Measurements from ENCODE around the gene KBTBD6.
"Not testable (repeated sequence)": the region's sequence is repeated elsewhere in the genome, so short reads cannot be mapped to it uniquely, and the experiment has no call there.

KBTBD6 gene

DNA sequence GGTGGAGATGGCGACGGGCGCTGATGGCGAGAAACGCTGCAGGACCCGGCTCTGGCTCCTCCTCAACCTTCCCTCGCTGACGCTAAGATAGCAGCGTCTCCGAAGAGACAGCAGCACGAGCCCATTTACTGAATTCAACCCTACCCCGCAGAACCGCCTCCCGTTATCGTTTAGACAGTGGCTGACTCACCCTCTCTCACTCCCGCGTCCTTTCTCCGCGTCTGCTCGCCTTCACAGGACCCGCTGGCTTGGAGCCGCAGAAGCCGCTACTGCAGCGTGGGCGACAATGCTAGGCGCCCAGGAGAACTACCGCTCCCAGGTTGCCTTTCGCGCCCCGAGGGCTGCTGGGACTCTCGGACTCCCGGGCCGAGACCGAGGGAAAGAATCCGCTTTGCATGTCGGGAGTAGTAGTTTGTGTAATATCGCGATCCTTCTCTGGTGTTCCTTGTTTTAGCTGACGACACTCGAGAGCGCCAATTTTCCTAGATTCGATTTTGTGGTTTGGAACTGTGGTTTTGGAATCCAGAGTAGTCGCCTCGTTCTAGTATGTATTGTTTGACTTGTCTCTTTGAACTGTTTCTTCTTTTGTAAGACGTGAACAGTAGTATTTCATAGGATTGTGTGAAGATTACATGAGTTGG, at the start of gene KBTBD6:
Gene KBTBD6 (minus strand): TSS at position 291 of the 641 bp plus-strand sequence. CDS start 291 bp downstream, outside the sequence.
- DNase-seq (ENCODE audit: low spot score): peak; percentile 94

DNA sequence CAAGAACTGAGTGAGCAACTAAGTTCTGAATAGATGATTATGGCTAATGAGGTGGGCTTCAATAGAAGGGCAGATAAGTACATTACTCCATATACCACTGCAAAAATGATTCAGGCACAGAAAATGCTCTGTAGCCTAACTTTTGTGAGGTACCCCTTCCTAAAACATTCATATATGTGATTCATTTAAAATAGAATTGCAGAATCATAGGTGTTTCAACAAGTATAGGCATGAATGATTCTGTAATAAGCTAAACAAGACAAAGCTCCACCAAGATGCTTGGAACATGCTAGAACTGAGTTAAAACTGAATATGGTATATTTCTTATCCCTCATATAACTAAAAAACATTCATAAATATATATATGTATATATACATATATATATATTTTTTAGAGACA, 49.6 kb upstream of the KBTBD6 start:
- DNase-seq (ENCODE audit: low spot score): no peak

DNA sequence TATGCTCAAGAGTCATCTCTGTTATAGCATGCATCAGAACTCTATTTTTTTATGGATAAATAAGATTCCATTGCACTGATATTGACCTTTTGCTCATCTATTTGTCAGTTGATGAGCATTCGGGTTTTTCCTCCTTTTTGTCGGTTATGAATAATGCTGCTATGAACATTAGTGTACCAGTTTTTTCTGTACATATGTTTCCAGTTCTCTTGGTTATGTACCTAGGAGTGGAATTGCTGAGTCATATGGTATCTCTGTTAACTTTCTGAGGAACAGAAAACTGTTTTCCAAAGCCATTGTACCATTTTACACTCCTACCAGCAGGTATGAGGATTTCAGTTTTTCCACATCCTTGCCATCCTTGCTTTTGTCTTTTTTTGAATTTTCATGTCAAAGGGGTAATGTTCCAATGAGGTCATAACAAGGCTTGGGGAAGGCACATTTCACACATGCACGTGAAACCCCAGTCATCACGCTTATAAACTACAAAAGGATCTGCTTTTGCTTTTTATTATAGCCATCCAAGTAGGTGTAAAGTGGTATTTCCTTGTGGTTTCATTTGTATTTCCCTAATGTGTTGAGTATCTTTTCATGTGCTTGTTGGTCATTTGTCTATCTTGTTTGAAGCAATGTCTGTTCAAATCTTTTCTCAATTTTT, 47.1 kb upstream of the KBTBD6 start:
- no peak for DNase-seq (ENCODE audit: low spot score)

DNA sequence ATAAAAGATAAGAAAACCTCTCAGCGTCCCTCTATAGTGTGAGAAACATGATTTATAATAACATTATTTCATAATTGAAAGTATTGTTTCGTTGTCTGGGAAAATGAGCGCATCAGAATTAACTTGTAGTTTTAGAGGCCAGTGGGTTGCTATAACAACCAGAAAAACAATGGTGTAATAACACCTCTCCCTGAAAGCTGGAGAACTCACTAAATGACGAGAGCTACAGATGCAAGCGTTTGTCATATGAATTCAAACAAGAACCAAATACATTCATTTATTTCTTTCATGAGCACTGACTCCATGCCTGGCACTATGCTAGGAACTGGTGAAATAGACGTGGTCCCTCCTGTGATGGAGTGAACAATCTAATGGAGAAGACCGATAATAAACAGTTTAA, 45.4 kb upstream of the KBTBD6 start:
- DNase-seq (ENCODE audit: low spot score): no peak

- DNase-seq (ENCODE audit: low spot score): no peak
These were observed 45.0 kb upstream of the KBTBD6 start for GRCh38 chr13:41177616-41178015.

DNA sequence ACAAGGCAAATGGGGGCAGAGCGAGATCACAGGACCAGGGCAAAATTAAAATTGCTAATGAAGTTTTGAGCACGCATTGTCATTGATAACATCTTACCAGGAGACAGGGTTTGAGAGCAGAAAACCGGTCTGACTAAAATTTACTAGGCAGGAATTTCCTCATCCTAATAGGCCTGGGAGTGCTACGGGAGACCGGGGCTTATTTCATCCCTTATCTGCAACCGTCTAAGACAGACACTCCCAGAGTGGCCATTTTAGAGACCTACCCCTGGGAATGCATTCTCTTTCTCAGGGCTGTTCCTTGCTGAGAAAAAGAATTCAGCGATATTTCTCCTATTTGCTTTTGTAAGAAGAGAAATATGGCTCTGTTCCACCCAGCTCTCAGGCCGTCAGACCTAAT, 43.0 kb upstream of the KBTBD6 start:
- DNase-seq (ENCODE audit: low spot score): not testable (repeated sequence)

DNA sequence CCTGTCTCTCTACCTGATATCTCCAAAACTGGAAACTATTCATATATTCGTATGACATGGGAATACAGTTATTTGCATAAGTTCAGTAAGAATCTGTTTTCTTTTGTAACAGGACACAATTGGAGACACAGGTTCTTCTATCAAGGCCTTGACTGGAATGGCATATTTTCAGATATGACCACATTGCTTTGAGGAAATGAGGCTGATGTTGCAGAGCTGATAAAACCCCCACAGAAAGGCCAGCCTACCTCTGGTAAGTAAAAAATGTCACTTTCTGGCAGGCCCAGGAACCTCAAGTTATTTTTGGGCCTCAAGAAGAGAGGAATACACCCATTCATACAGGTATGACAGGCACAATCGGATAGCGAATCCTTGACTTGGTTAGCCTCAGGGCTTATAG, 29.5 kb upstream of the KBTBD6 start:
- DNase-seq (ENCODE audit: low spot score): no peak

DNA sequence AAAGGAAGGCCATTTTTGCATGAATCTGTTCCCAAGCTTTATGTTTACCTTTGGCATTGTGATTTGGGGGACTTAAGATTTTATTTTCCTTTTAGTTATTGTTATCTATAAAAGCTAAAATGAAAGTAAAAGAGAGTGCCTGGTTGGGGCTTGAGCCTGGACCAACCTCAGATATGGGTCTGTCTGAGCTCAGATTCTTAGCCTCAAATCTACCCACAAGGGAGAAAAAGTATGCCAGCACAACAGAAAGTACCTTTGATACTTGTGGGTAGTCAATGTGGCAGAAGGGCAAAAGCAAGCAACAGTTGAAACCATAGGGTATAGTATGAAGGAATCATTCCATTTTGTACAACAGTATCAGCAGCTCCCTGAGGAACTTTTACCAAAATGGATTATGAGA, 26.6 kb upstream of the KBTBD6 start:
- no peak for DNase-seq (ENCODE audit: low spot score)

GRCh38 chr13:41157048-41157717, 24.6 kb upstream of the KBTBD6 start:
- DNase-seq (ENCODE audit: low spot score): no peak

DNA sequence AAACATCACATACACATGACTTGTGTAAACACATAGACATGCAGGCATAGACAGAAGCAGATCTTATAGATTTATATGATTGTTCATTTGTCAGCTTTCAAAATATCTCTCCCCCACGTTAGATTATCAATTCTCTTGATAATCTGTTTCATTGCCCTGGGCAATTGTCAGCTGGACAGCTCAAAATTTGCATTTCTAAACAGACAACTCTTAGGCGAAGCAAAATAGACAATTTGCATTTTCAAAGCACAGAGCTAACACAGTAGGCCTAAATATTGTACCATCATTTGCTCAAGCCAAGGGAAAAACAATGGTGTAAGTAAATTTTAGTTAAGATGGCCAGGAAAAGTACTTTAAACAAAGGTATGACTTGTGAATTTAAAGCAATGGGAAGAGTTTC, 24.0 kb upstream of the KBTBD6 start:
- no peak for DNase-seq (ENCODE audit: low spot score)

GRCh38 chr13:41154042-41154441, 21.4 kb upstream of the KBTBD6 start:
- no peak for DNase-seq (ENCODE audit: low spot score)

- no peak for DNase-seq (ENCODE audit: low spot score)
These were observed 19.4 kb upstream of the KBTBD6 start for GRCh38 chr13:41152005-41152404.

GRCh38 chr13:41150058-41150457, 17.5 kb upstream of the KBTBD6 start:
- DNase-seq (ENCODE audit: low spot score): no peak

DNA sequence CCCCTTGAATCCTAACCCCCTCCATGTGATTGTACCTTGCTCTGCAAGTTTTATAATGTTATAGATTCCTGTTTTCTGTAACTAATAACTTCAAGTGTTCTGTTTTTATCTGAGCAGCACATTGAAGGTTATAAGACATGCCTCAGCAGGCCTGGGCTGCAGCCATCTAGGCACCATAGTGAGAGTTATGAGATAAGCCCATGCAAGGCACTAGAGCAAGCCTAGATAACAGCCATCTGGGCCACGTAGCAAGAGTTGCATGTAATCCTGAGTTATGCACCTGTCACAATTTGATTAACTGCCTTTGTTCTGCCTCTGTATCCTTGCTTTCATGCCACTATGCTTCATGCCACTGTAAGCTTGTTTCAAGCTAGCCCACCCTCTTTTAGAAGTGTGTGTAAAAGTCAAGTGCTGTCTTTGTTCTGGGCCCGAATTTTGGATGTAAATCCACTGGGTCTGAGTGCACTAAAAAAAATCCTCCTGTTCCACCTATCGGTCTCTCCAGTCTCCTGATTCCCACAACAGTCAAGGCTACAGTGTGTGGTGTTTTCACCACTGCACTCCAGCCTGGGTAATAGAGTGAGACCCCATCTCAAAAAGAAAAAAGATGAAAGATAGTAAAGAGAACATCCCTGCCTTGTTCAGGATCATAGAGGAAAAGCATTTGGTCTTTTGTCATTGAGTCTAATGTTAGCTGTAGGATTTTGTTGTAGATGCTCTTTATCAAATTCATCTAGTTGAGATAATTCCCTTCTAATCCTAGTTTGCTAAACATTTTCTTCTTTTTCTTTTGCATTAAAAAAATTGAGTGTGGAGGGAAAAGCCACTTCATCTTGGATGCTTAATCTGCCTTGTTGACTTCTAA, 16.0 kb upstream of the KBTBD6 start:
- DNase-seq (ENCODE audit: low spot score): no peak

- no peak for DNase-seq (ENCODE audit: low spot score)
These were observed 12.7 kb upstream of the KBTBD6 start for GRCh38 chr13:41145136-41145908.

GRCh38 chr13:41144576-41144975, 12.0 kb upstream of the KBTBD6 start:
- no peak for DNase-seq (ENCODE audit: low spot score)

DNA sequence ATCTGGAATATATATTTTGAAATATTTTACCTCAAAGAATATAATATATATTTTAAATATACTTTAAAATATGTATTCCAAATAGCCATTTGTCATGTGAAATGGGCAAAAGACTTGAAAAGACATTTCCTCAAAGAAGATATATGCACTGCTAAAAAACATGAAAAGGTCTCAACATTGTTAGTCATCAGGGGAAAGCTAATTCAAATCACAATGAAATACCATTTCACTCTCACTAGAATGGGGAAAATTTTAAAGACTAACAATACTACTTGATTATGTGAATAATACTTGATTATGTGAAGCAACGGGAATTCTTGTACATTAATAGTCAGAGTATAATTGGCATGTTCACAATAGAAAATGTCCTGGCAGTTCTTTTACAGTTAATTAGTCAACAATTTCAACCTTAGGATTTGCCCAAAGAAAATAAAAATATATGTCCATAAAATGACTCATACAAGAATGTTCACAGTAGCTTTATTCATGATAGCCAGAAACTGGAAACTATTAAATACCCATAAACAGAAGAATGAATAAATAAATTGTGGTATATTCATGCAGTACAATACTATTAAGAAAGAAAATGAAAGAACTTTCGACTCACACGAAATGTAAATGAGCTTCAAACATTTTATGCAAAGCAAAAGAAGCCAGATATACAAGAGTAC, 6.8 kb upstream of the KBTBD6 start:
- DNase-seq (ENCODE audit: low spot score): no peak

GRCh38 chr13:41137951-41138350, 5.3 kb upstream of the KBTBD6 start:
- DNase-seq (ENCODE audit: low spot score): no peak

GRCh38 chr13:41137241-41137640, 4.6 kb upstream of the KBTBD6 start:
- no peak for DNase-seq (ENCODE audit: low spot score)

GRCh38 chr13:41136396-41137031, 3.9 kb upstream of the KBTBD6 start:
- no peak for DNase-seq (ENCODE audit: low spot score)

GRCh38 chr13:41133951-41134350, 1.3 kb upstream of the KBTBD6 start:
- DNase-seq (ENCODE audit: low spot score): no peak

All from CD4-positive, alpha-beta T cell treated with Interleukin-2 at 100 ng/mL for 4 hours (primary cell).